ENCODE results near the gene LGALS4. TPM values are rescaled to one million over a fixed set of nuclear protein-coding genes. Genes with fewer than 3 reads are reported as not detected.

Gene LGALS4
- total RNA-seq, 1 experiment from 2014 or later: 0.32 TPM

DNA sequence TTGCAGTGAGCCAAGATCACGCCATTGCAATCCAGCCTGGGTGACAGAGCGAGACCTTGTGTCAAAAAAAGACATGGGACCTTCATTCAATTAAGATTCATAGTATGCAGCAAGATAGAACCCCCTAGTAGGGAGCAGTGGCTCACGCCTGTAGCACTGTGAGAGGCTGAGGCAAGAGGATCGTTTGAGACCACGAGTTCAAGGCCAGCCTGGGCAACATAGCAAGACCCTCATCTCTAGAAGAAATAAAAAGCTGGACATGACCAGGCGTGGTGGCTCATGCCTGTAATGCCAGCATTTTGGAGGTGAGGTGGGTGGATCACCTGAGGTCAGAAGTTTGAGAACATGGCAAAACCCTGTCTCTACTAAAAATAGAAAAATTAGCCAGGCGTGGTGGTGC lies 32.3 kb downstream of the LGALS4 start:
- Histone ChIP-seq H3K27me3 (replicated peaks; ENCODE audit: insufficient read depth, low read depth, low read length, poor library complexity) (peaks cover 3% of the 10 kb centered on the region), H3K9me3 (ENCODE audit: low read depth, low read length, poor library complexity, severe bottlenecking) (no peaks in the 10 kb centered on the region), H3K4me3 (ENCODE audit: low read depth, low read length, poor library complexity, severe bottlenecking) (no peak overlapping the region), H3K4me1 (ENCODE audit: insufficient read depth, low read length, poor library complexity, severe bottlenecking) (no peaks in the 10 kb centered on the region), H3K36me3 (ENCODE audit: insufficient read depth, low read length, poor library complexity, severe bottlenecking) (no peaks in the 10 kb centered on the region), H3K27ac (ENCODE audit: low read depth, low read length, poor library complexity, severe bottlenecking) (no peak overlapping the region)
- no TSS peak for BruUV-seq (replicated peaks)
- DNase-seq (ENCODE audit: low spot score): no peak
- CTCF ChIA-PET: no interaction called here
- TF ChIP-seq, protein P1, sequence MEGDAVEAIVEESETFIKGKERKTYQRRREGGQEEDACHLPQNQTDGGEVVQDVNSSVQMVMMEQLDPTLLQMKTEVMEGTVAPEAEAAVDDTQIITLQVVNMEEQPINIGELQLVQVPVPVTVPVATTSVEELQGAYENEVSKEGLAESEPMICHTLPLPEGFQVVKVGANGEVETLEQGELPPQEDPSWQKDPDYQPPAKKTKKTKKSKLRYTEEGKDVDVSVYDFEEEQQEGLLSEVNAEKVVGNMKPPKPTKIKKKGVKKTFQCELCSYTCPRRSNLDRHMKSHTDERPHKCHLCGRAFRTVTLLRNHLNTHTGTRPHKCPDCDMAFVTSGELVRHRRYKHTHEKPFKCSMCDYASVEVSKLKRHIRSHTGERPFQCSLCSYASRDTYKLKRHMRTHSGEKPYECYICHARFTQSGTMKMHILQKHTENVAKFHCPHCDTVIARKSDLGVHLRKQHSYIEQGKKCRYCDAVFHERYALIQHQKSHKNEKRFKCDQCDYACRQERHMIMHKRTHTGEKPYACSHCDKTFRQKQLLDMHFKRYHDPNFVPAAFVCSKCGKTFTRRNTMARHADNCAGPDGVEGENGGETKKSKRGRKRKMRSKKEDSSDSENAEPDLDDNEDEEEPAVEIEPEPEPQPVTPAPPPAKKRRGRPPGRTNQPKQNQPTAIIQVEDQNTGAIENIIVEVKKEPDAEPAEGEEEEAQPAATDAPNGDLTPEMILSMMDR (conservative IDR thresholded peaks at IDR 0.05; ENCODE audit: low read depth, low read length): no peak
- no peak for TF ChIP-seq EZH2 (IDR thresholded peaks at IDR 0.05; ENCODE audit: borderline replicate concordance, low read depth, low read length, poor library complexity, severe bottlenecking)
- intact Hi-C loops (cut with micrococcal nuclease; ENCODE audit: unreplicated experiment): no loop called here
- POLR2A ChIA-PET (ENCODE audit: low non-redundant PET): interaction anchor here (0.6 kb wide), 1 partner anchor 375 kb away, joined by 3 read pairs; no protein-coding TSS in a partner anchor

- no TSS peak for BruUV-seq (replicated peaks)
- CTCF ChIA-PET: no interaction called here
- no peak overlapping the region for H3K27ac ChIP-seq (ENCODE audit: low read depth, low read length, poor library complexity, severe bottlenecking)
- no peaks in the 10 kb centered on the region for H3K36me3 ChIP-seq (ENCODE audit: insufficient read depth, low read length, poor library complexity, severe bottlenecking)
- no peak for TF ChIP-seq EZH2 (IDR thresholded peaks at IDR 0.05; ENCODE audit: borderline replicate concordance, low read depth, low read length, poor library complexity, severe bottlenecking)
- TF ChIP-seq, protein P1 (conservative IDR thresholded peaks at IDR 0.05; ENCODE audit: low read depth, low read length): no peak
- DNase-seq (ENCODE audit: low spot score): no peak
- H3K9me3 ChIP-seq (ENCODE audit: low read depth, low read length, poor library complexity, severe bottlenecking): no peaks in the 10 kb centered on the region
- no peaks in the 10 kb centered on the region for H3K4me1 ChIP-seq (ENCODE audit: insufficient read depth, low read length, poor library complexity, severe bottlenecking)
- H3K4me3 ChIP-seq (ENCODE audit: low read depth, low read length, poor library complexity, severe bottlenecking): no peak overlapping the region
- POLR2A ChIA-PET (ENCODE audit: low non-redundant PET): no interaction called here
- intact Hi-C loops (cut with micrococcal nuclease; ENCODE audit: unreplicated experiment): no loop called here
- H3K27me3 ChIP-seq (replicated peaks; ENCODE audit: insufficient read depth, low read depth, low read length, poor library complexity): peaks cover 3% of the 10 kb centered on the region
Measured at GRCh38 chr19:38778733-38779132, 34.0 kb downstream of the LGALS4 start.

- intact Hi-C loops (cut with micrococcal nuclease; ENCODE audit: unreplicated experiment): no loop called here
- Histone ChIP-seq H3K9me3 (ENCODE audit: low read depth, low read length, poor library complexity, severe bottlenecking) (no peaks in the 10 kb centered on the region), H3K27ac (ENCODE audit: low read depth, low read length, poor library complexity, severe bottlenecking) (no peak overlapping the region), H3K36me3 (ENCODE audit: insufficient read depth, low read length, poor library complexity, severe bottlenecking) (no peaks in the 10 kb centered on the region), H3K27me3 (replicated peaks; ENCODE audit: insufficient read depth, low read depth, low read length, poor library complexity) (peaks cover 3% of the 10 kb centered on the region), H3K4me1 (ENCODE audit: insufficient read depth, low read length, poor library complexity, severe bottlenecking) (no peaks in the 10 kb centered on the region), H3K4me3 (ENCODE audit: low read depth, low read length, poor library complexity, severe bottlenecking) (no peak overlapping the region)
- CTCF ChIA-PET: no interaction called here
- POLR2A ChIA-PET (ENCODE audit: low non-redundant PET): no interaction called here
- no peak for DNase-seq (ENCODE audit: low spot score)
- BruUV-seq (replicated peaks): no TSS peak
- no peak for TF ChIP-seq EZH2 (IDR thresholded peaks at IDR 0.05; ENCODE audit: borderline replicate concordance, low read depth, low read length, poor library complexity, severe bottlenecking)
Measured at GRCh38 chr19:38774181-38774950, 38.4 kb downstream of the LGALS4 start.
